ENCODE measurements around the gene FARP2. TPM values are rescaled to one million over a fixed set of nuclear protein-coding genes. Genes with fewer than 3 reads are reported as not detected.
"Not testable (repeated sequence)": the region's sequence is repeated elsewhere in the genome, so short reads cannot be mapped to it uniquely, and the experiment has no call there.

The FARP2 gene
- total RNA-seq, 4 donors from 2014 or later: 27.6 to 44.0 (median 35.9) TPM

DNA sequence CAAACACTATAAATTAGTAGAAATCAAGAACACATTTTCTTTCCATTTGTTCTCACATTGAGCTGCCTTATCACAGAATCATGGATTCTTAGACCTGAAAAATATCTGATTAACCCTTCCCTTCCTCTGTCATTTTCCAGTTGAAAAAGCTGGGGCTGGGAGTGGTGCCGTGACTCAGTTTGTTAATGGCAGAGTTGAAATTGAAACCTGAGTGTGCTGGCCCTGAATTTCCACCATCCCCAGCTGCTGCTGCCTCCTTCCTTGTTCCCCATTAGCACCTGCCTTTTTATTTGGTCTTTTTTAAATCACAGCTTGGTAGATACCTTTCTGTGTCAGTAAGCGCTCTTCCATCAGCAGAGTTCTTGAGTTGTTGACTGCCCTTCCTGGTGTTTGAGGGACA is 10.6 kb downstream of the FARP2 start:
- Histone ChIP-seq H3K27me3 (no peaks in the 10 kb centered on the region), H3K9me3 (no peaks in the 10 kb centered on the region), H3K36me3 (no peaks in the 10 kb centered on the region), H3K27ac (no peak overlapping the region), H3K4me1 (peaks cover 0 to 25% (median 0%) of the 10 kb centered on the region in 3 donors), H3K4me3 (no peak overlapping the region)
- 95% methylated on average over 2 of the region's 2 CpGs; no CpG with 5 or more reads in 1 of the 2 donors for WGBS, 2 donors (ENCODE audit: low coverage in 1 of 2)
- TF ChIP-seq, protein P1, sequence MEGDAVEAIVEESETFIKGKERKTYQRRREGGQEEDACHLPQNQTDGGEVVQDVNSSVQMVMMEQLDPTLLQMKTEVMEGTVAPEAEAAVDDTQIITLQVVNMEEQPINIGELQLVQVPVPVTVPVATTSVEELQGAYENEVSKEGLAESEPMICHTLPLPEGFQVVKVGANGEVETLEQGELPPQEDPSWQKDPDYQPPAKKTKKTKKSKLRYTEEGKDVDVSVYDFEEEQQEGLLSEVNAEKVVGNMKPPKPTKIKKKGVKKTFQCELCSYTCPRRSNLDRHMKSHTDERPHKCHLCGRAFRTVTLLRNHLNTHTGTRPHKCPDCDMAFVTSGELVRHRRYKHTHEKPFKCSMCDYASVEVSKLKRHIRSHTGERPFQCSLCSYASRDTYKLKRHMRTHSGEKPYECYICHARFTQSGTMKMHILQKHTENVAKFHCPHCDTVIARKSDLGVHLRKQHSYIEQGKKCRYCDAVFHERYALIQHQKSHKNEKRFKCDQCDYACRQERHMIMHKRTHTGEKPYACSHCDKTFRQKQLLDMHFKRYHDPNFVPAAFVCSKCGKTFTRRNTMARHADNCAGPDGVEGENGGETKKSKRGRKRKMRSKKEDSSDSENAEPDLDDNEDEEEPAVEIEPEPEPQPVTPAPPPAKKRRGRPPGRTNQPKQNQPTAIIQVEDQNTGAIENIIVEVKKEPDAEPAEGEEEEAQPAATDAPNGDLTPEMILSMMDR (IDR thresholded peaks at IDR 0.05): no peak
- TF ChIP-seq POLR2AphosphoS5 (IDR thresholded peaks at IDR 0.05): no peak
- TF ChIP-seq POLR2A (IDR thresholded peaks at IDR 0.05): no peak
- no peak for TF ChIP-seq EP300 (IDR thresholded peaks at IDR 0.05)
- ATAC-seq: no peak

DNA sequence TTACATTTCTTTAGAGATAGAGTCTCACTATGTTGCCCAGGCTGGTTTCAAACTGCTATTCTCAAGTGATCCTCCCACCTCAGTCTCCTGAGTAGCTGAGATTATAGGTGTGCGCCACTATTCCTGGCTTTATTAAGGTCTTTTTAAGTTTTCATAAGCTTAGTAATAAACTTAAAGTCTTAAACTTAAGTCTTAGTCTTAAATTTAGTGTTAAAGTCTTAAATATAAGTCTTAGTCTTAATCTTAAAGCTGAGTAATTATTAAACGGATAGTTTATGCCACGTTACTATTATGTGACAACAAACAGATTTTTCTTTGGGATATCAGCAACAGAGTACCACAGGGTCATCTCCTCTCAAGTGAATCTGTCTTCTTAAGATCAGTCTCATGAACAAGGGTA is 12.6 kb downstream of the FARP2 start:
- Histone ChIP-seq H3K9me3 (no peaks in the 10 kb centered on the region), H3K4me3 (no peak overlapping the region), H3K27ac (no peak overlapping the region), H3K27me3 (no peaks in the 10 kb centered on the region), H3K4me1 (peaks cover 0 to 20% (median 0%) of the 10 kb centered on the region in 3 donors), H3K36me3 (peaks cover 0 to 7% of the 10 kb centered on the region in 2 donors)
- TF ChIP-seq POLR2A (IDR thresholded peaks at IDR 0.05): no peak
- TF ChIP-seq POLR2AphosphoS5 (IDR thresholded peaks at IDR 0.05): no peak
- TF ChIP-seq, protein P1 (IDR thresholded peaks at IDR 0.05): no peak
- TF ChIP-seq EP300 (IDR thresholded peaks at IDR 0.05): no peak
- 87 to 98% methylated on average over 3 of the region's 3 CpGs for WGBS, 2 donors (ENCODE audit: low coverage in 1 of 2)
- ATAC-seq: no peak

DNA sequence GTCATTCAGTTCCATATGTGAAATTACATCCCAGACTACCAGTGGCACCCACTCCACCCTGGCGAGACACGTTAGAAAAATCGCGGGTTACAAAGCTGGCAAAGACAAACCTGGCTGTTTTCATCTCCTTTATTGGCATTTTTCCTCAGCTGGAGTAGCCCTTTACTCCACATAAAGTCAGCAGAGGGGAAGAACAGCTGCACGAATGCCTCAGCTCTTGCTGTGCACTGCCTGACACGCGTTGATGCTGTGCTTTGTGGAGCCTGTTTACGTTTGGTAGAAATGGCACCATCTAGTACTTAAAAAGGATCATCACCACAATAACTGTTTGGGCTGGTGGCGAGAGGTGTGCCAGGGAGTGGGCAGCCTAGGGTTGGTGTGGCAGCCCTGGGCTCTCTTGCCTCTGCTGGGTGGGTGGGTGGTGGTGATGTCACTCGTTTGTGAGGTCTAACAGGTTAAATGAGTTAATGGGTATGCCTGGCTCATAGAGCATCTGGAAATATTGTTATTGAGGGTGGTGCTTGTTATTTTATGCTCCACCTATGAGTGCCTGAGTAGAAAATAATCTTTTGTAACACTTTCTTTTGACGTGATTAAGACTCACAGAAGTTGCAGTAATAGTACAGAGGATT is 16.4 kb downstream of the FARP2 start:
- Histone ChIP-seq H3K4me3 (no peak overlapping the region), H3K36me3 (peaks cover 0 to 38% of the 10 kb centered on the region in 2 donors), H3K9me3 (no peaks in the 10 kb centered on the region), H3K4me1 (peaks cover 0 to 8% (median 0%) of the 10 kb centered on the region in 3 donors), H3K27ac (no peak overlapping the region), H3K27me3 (no peaks in the 10 kb centered on the region)
- no peak for TF ChIP-seq POLR2A (IDR thresholded peaks at IDR 0.05)
- TF ChIP-seq EP300 (IDR thresholded peaks at IDR 0.05): no peak
- no peak for TF ChIP-seq POLR2AphosphoS5 (IDR thresholded peaks at IDR 0.05)
- TF ChIP-seq, protein P1 (IDR thresholded peaks at IDR 0.05): no peak
- no peak for ATAC-seq
- 66 to 70% methylated on average over 9 of the region's 11 CpGs for WGBS, 2 donors (ENCODE audit: low coverage in 1 of 2)

DNA sequence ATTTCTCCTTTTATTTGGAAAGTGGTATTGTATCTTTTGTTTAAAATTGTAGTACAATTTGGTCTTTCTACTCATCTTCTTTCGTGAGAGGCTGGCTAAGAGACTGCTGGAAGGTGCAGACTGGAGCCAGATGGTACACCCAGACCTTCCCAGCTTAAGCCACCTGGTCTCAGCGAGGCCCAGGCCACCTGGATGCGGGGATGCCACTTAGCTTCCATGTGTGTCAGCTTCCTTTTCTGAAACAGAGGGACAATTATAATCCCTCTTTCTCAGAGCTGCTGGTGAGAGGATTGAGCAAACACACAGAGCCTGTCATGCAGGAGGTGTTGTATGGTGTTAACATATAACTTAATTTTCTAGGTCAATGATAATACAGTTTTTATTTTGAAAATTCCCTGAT is 17.4 kb downstream of the FARP2 start:
- no peak for TF ChIP-seq EP300 (IDR thresholded peaks at IDR 0.05)
- TF ChIP-seq, protein P1 (IDR thresholded peaks at IDR 0.05): no peak
- no peak for TF ChIP-seq POLR2AphosphoS5 (IDR thresholded peaks at IDR 0.05)
- TF ChIP-seq POLR2A (IDR thresholded peaks at IDR 0.05): no peak
- Histone ChIP-seq H3K27me3 (no peaks in the 10 kb centered on the region), H3K4me1 (peaks cover 0 to 5% (median under 1%) of the 10 kb centered on the region in 3 donors), H3K4me3 (no peak overlapping the region), H3K27ac (no peak overlapping the region), H3K9me3 (no peaks in the 10 kb centered on the region), H3K36me3 (peaks cover 0 to 38% of the 10 kb centered on the region in 2 donors)
- no peak for ATAC-seq
- 80 to 100% methylated on average over 1 of the region's 3 CpGs for WGBS, 2 donors (ENCODE audit: low coverage in 1 of 2)

DNA sequence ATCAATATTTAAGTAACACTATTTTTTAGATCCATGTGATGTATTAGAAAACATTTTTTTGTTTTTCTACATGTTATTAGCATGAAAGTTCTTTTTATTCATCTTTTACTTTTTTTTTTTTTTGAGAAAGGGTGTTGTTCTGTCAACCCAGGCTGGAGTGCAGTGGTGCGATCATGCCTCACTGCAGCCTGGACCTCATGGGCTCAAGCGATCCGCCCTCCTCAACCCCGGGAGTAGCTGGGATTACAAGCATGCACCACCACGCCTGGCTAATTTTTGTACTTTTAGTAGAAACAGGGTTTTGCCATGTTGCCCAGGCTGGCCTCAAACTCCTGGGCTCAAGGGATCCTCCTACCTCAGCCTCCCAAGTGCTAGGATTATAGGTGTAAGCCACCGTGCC is 17.8 kb downstream of the FARP2 start:
- not testable (repeated sequence) for H3K4me3 ChIP-seq, H3K9me3 ChIP-seq, H3K4me1 ChIP-seq, ATAC-seq, H3K27ac ChIP-seq, H3K27me3 ChIP-seq
- 81 to 94% methylated on average over 2 to 6 of the region's 6 CpGs for WGBS, 2 donors (ENCODE audit: low coverage in 1 of 2)
- peaks cover 0 to 38% of the 10 kb centered on the region in 2 donors for H3K36me3 ChIP-seq
